IPS DF 6.9 (cell line): ENCODE measurements around the gene ARHGAP42.

ENCODE experiments used
- DNase-seq: peaks from one replicate; pipeline ENCODE4 v3.0.0-alpha.2; 2013; ENCODE audit warnings: low read depth, low spot score
- H3K27ac ChIP-seq: one replicate; pipeline ENCODE4 v1.5.1; 2013; ENCODE audit warnings: low read length, control low read depth
- H3K27me3 ChIP-seq: 2 replicates; pipeline ENCODE4 v1.6.1; 2013; ENCODE audit warnings: mild to moderate bottlenecking, low read length; ENCODE audit not compliant: control insufficient read depth, insufficient read depth
- H3K36me3 ChIP-seq: 2 replicates; pipeline ENCODE4 v1.6.1; 2013; ENCODE audit warnings: low read length; ENCODE audit not compliant: control insufficient read depth, insufficient read depth
- H3K4me1 ChIP-seq: 2 replicates; pipeline ENCODE4 v1.6.1; 2013; ENCODE audit warnings: low read length; ENCODE audit not compliant: control insufficient read depth, insufficient read depth
- H3K4me3 ChIP-seq: 2 replicates; pipeline ENCODE4 v1.5.1; 2013; ENCODE audit warnings: mild to moderate bottlenecking, low read length
- H3K9me3 ChIP-seq: 2 replicates; pipeline ENCODE4 v1.6.1; 2013; ENCODE audit warnings: low read length, inconsistent platforms; ENCODE audit not compliant: control insufficient read depth, insufficient read depth
- WGBS: extraction: QIAGEN DNeasy Blood & Tissue Kit; methylation state at CpG from one replicate; pipeline ENCODE4 v1.1.7; 2013; ENCODE audit warnings: mixed read lengths, missing lambda C conversion rate; ENCODE audit not compliant: insufficient read length, insufficient coverage; 5-methylcytosine and 5-hydroxymethylcytosine counted together

Gene ARHGAP42

GRCh38 chr11:100849009-100849900, 162.2 kb downstream of the ARHGAP42 start:
- Histone ChIP-seq H3K27ac (no peak overlapping the region), H3K9me3 (no peaks in the 10 kb centered on the region), H3K4me1 (no peaks in the 10 kb centered on the region), H3K4me3 (no peak overlapping the region), H3K27me3 (no peaks in the 10 kb centered on the region), H3K36me3 (no peaks in the 10 kb centered on the region)
- WGBS = no CpG with 5 or more reads among the region's 4 CpGs
- no peak for DNase-seq

GRCh38 chr11:100849901-100850235, 162.8 kb downstream of the ARHGAP42 start:
- H3K27ac ChIP-seq = no peak overlapping the region
- H3K9me3 ChIP-seq = no peaks in the 10 kb centered on the region
- no peaks in the 10 kb centered on the region for H3K4me1 ChIP-seq
- no peak overlapping the region for H3K4me3 ChIP-seq
- no peaks in the 10 kb centered on the region for H3K36me3 ChIP-seq
- DNase-seq = no peak
- WGBS = no CpG with 5 or more reads among the region's 4 CpGs
- H3K27me3 ChIP-seq = no peaks in the 10 kb centered on the region

GRCh38 chr11:100851147-100851546, 164.1 kb downstream of the ARHGAP42 start:
- H3K27ac ChIP-seq = no peak overlapping the region
- H3K9me3 ChIP-seq = no peaks in the 10 kb centered on the region
- no CpG with 5 or more reads among the region's 4 CpGs for WGBS
- H3K36me3 ChIP-seq = no peaks in the 10 kb centered on the region
- no peaks in the 10 kb centered on the region for H3K4me1 ChIP-seq
- no peak for DNase-seq
- no peaks in the 10 kb centered on the region for H3K27me3 ChIP-seq
- H3K4me3 ChIP-seq = no peak overlapping the region

GRCh38 chr11:100851584-100852152, 164.6 kb downstream of the ARHGAP42 start:
- no peaks in the 10 kb centered on the region for H3K36me3 ChIP-seq
- H3K9me3 ChIP-seq = no peaks in the 10 kb centered on the region
- no peak overlapping the region for H3K4me3 ChIP-seq
- no CpG with 5 or more reads among the region's 5 CpGs for whole genome bisulfite sequencing
- no peaks in the 10 kb centered on the region for H3K4me1 ChIP-seq
- no peaks in the 10 kb centered on the region for H3K27me3 ChIP-seq
- DNase-seq = no peak
- no peak overlapping the region for H3K27ac ChIP-seq

- no peak overlapping the region for H3K4me3 ChIP-seq
- no peak overlapping the region for H3K27ac ChIP-seq
- H3K4me1 ChIP-seq = no peaks in the 10 kb centered on the region
- H3K9me3 ChIP-seq = no peaks in the 10 kb centered on the region
- H3K27me3 ChIP-seq = no peaks in the 10 kb centered on the region
- DNase-seq = no peak
- no CpG with 5 or more reads among the region's 1 CpG for WGBS
- no peaks in the 10 kb centered on the region for H3K36me3 ChIP-seq
Observed at GRCh38 chr11:100855466-100856067, 168.5 kb downstream of the ARHGAP42 start.

- 0 out of 2 replicates have a peak, but pooled peaks cover 2% of the 10 kb centered on the region for H3K4me1 ChIP-seq
- H3K36me3 ChIP-seq = no peaks in the 10 kb centered on the region
- WGBS = no CpG with 5 or more reads among the region's 4 CpGs
- H3K27me3 ChIP-seq = no peaks in the 10 kb centered on the region
- no peaks in the 10 kb centered on the region for H3K9me3 ChIP-seq
- no peak for DNase-seq
- no peak overlapping the region for H3K4me3 ChIP-seq
- no peak overlapping the region for H3K27ac ChIP-seq
Observed at GRCh38 chr11:100857236-100858005, 170.3 kb downstream of the ARHGAP42 start.

GRCh38 chr11:100860318-100861155, 173.4 kb downstream of the ARHGAP42 start:
- Histone ChIP-seq H3K27me3 (no peaks in the 10 kb centered on the region), H3K27ac (no peak overlapping the region), H3K4me3 (no peak overlapping the region), H3K9me3 (no peaks in the 10 kb centered on the region), H3K4me1 (peaks cover 4% of the 10 kb centered on the region; the same call in 1 of the 2 replicates), H3K36me3 (no peaks in the 10 kb centered on the region)
- 100% methylated on average over 1 of the region's 7 CpGs for WGBS
- no peak for DNase-seq

GRCh38 chr11:100861212-100861611, 174.1 kb downstream of the ARHGAP42 start:
- no peaks in the 10 kb centered on the region for H3K27me3 ChIP-seq
- H3K4me3 ChIP-seq = no peak overlapping the region
- no CpG with 5 or more reads among the region's 3 CpGs for WGBS
- H3K27ac ChIP-seq = no peak overlapping the region
- H3K36me3 ChIP-seq = no peaks in the 10 kb centered on the region
- no peak for DNase-seq
- peaks cover 4% of the 10 kb centered on the region; the same call in 1 of the 2 replicates for H3K4me1 ChIP-seq
- H3K9me3 ChIP-seq = no peaks in the 10 kb centered on the region

- no peaks in the 10 kb centered on the region for H3K9me3 ChIP-seq
- peaks cover 4% of the 10 kb centered on the region; the same call in 1 of the 2 replicates for H3K4me1 ChIP-seq
- H3K27me3 ChIP-seq = no peaks in the 10 kb centered on the region
- no peak for DNase-seq
- no peak overlapping the region for H3K4me3 ChIP-seq
- no peaks in the 10 kb centered on the region for H3K36me3 ChIP-seq
- no peak overlapping the region for H3K27ac ChIP-seq
- no CpG with 5 or more reads among the region's 2 CpGs for WGBS
Observed at GRCh38 chr11:100863080-100863581, 176.0 kb downstream of the ARHGAP42 start.
